K562 treated with DMSO at 1 percent for 4 hours (cell line): ENCODE results near the gene HDLBP. TPM values are rescaled to one million over a fixed set of nuclear protein-coding genes. Genes with fewer than 3 reads are reported as not detected.

Experiments used
- total RNA-seq: library from RNA; unstranded; fragments of 300-600 nt; gene quantifications from 2 replicates; pipeline ENCODE4 v1.2.3, GENCODE V29; 2022; ENCODE audit not compliant: insufficient read depth

Gene HDLBP
- 121 and 127 TPM in 2 replicates for total RNA-seq

GRCh38 chr2:241315093-241315878 is at the start of gene HDLBP:
TSS of gene HDLBP (minus strand) at chr2:241315672. CDS start at chr2:241266869, 48,803 bp downstream.

GRCh38 chr2:241355983-241356870 is 40.8 kb upstream of the HDLBP start, which contains the start of gene FARP2:
TSS of gene FARP2 (plus strand) at chr2:241356285. CDS start at chr2:241373108, 16,823 bp downstream.

GRCh38 chr2:241315879-241316631 is 583 bp upstream of the HDLBP start, which contains the start of gene SEPTIN2:
TSS of gene SEPTIN2 (plus strand) at chr2:241315925. CDS start at chr2:241324233, 8,308 bp downstream.

GRCh38 chr2:241188361-241189092 is 126.9 kb downstream of the HDLBP start, which contains the start of gene ANO7:
TSS of gene ANO7 (plus strand) at chr2:241188677. CDS start at chr2:241190064, 1,387 bp downstream.

Other genes starting within 250 kb of the HDLBP start
- 6.7 and 9.1 TPM in 2 replicates for gene MTERF4, start 213.4 kb downstream of the HDLBP start, total RNA-seq
- 8.8 and 11.8 TPM in 2 replicates for gene PASK, start 166.2 kb downstream of the HDLBP start, total RNA-seq
- gene PPP1R7, start 165.2 kb downstream of the HDLBP start, total RNA-seq: 39.6 and 44.2 TPM in 2 replicates
- 0.65 TPM in 1 of 2 replicates, not detected in the other for gene ANO7, start 127.0 kb downstream of the HDLBP start, total RNA-seq
- 88.6 and 106 TPM in 2 replicates for gene SEPTIN2, start 253 bp upstream of the HDLBP start, total RNA-seq
- gene FARP2, start 40.6 kb upstream of the HDLBP start, total RNA-seq: 9.6 and 12.1 TPM in 2 replicates
- 71.1 and 101 TPM in 2 replicates for gene STK25, start 192.9 kb upstream of the HDLBP start, total RNA-seq
- gene BOK, start 243.1 kb upstream of the HDLBP start, total RNA-seq: 1.5 and 2.2 TPM in 2 replicates